Measurements from ENCODE around the gene SRP72. TPM values are rescaled to one million over a fixed set of nuclear protein-coding genes. Genes with fewer than 3 reads are reported as not detected.
A peak's percentile ranks its signal among the peaks of the same experiment; 100 is the strongest.

The SRP72 gene
- total RNA-seq, 1 experiment from 2014 or later, result 49.1 TPM

DNA sequence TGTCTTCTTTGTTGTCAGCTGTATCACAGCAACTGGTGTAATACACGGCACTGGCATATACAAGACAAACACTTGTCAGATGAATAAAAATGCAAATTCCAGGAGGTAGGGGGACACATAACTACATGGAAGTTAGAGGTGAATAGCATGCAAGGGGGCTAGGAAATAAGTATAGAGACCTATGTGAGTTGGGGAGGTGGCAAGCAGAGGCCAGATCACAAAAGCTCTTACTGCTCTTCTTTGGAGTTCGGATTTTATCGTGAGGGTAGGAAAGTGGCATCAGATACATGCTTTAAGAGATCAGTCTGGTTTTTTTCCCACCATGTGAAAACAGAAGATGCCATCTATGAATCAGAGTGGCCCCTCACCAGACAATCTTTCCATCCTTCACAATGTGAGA lies 2.8 kb upstream of the SRP72 start:
- no peak for DNase-seq (ENCODE audit: low spot score)

GRCh38 chr4:56465599-56466295 lies 1.7 kb upstream of the SRP72 start:
- no peak for DNase-seq (ENCODE audit: low spot score)

GRCh38 chr4:56466296-56466761 lies 1.1 kb upstream of the SRP72 start:
- DNase-seq (ENCODE audit: low spot score), result peak; percentile 47

DNA sequence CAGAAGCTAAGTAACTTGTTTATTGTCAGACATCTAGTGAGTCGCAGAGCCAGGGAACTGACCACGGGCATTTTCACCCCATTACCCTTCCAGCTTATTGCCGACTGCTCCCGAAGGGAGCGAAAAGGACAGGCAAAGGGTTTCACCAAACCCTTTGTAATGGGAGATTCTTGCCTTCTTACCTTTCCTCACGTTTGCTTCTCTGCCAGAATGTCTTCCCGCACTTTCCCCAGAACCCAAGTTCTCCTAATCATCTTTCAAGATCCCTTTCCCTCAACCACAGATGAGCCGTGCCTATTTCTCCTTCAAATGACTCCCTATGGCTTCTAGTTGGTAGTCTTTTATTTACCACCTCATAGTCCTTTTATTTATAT lies 520 bp upstream of the SRP72 start:
- peak; percentile 41 for DNase-seq (ENCODE audit: low spot score)

DNA sequence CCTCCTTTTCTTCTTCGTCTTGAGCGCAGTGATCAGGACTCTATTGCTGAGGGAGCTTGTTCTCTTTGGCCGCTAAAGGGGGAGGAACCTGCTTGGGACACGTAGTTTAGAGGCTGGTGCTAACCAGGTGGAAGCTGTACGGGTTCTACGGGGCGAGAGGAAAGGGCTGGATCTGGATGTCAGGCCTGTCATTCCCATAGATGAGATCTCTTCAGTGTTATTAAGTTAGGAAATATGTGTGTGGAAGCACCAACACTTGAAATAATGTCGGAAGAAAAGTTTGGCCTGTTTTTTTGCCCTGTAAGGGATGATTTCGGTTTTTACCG lies 643 bp downstream of the SRP72 start:
- peak; percentile 68 for DNase-seq (ENCODE audit: low spot score)

DNA sequence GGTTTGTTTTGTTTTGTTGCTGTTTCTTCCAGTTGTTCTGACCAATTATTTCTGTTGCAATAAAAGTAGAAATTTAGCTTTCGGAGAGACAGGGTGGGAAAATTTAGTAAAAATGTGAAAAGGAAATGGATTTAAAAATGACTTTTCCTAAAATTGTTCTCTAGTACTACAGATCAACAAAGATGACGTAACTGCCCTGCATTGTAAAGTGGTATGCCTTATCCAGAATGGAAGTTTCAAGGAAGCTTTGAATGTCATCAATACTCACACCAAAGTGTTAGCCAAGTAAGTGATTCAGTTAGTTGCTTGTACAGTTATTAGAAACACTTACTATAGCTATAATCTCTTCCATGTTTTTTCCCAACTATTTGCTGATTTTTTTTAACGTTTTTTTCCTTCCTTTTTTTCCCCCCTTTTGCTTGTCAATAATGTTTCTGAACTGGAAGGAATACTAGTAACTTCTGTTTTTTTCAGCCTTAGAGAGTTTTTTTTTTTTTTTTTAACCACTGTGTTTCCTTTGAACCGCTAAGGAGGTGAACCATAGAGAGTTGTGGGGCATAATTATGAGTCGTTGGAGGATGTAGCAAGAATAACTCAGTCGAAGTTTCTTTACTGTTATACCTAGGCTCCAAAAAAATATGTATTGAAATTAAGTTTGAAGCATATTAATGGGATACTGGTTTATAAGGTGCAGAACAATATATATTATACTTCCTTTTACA lies 2.2 kb downstream of the SRP72 start:
- no peak for DNase-seq (ENCODE audit: low spot score)

- DNase-seq (ENCODE audit: low spot score), result no peak
These were observed 8.5 kb downstream of the SRP72 start for GRCh38 chr4:56475917-56476316.

DNA sequence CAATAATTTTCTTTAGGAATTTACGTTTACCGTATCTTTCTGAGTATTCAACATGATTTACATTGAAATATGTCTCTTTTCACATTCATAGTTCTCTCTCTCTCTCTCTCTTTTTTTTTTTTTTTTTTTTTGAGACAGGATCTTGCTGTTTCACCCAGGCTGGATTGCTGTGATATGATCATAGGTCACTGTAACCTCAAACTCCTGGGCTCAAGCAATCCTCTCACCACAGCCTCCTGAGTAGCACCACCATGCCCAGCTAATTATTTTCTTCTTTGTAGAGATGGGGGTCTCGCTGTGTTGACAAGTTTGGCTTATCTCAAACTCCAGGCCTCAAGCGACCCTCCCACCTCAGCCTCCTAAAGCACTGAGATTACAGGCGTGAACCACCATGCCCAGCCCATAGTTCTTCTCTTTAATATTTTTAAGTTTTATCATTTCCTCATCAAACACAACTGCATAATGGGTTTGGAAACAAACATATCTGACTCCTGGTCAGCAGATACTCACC lies 9.8 kb downstream of the SRP72 start:
- no peak for DNase-seq (ENCODE audit: low spot score)

GRCh38 chr4:56480691-56481090 lies 13.3 kb downstream of the SRP72 start:
- no peak for DNase-seq (ENCODE audit: low spot score)

GRCh38 chr4:56496241-56496640 lies 28.8 kb downstream of the SRP72 start:
- no peak for DNase-seq (ENCODE audit: low spot score)

GRCh38 chr4:56505269-56506130 lies 38.1 kb downstream of the SRP72 start, which contains the start of gene ARL9:
TSS of gene ARL9 (plus strand) at chr4:56505791. CDS start at chr4:56505863, 72 bp downstream.
- peak; percentile 62 for DNase-seq (ENCODE audit: low spot score)

DNA sequence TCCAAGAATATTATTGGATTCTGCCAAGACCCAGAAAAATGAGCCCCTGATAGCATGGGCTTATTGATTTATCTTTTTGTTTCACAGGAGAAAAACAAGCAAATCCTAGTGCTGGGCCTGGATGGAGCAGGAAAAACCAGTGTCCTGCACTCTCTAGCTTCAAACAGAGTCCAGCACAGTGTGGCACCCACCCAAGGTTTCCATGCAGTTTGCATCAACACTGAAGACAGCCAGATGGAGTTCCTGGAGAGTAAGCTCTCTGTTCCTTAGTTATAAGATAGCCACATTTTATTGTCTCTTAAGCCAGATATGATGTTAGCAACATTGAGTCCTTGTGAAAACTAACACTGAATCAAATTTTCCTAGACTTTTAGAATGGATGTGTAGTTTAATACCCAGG lies 43.7 kb downstream of the SRP72 start:
- DNase-seq (ENCODE audit: low spot score), result no peak

DNA sequence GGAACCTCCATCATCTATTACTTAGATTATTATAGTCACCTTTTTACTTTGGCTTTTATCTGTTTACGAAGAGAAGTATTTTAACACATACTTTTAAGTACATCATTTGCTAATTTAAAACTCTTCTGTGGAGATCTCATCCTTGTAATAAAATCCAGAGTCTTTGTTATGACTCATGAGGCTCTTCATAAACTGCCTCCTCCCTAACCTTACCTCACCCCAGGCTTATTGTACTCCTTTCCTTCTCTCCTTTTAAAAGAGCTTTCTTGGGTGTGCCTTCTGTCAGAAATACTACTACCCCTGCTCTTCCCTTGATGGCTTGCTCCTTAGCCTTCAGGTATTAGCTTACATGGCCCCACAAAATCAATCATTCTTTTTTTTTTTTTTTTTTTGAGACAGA lies 44.7 kb downstream of the SRP72 start:
- no peak for DNase-seq (ENCODE audit: low spot score)

- DNase-seq (ENCODE audit: low spot score), result no peak
These were observed 46.1 kb downstream of the SRP72 start for GRCh38 chr4:56513517-56513916.

DNA sequence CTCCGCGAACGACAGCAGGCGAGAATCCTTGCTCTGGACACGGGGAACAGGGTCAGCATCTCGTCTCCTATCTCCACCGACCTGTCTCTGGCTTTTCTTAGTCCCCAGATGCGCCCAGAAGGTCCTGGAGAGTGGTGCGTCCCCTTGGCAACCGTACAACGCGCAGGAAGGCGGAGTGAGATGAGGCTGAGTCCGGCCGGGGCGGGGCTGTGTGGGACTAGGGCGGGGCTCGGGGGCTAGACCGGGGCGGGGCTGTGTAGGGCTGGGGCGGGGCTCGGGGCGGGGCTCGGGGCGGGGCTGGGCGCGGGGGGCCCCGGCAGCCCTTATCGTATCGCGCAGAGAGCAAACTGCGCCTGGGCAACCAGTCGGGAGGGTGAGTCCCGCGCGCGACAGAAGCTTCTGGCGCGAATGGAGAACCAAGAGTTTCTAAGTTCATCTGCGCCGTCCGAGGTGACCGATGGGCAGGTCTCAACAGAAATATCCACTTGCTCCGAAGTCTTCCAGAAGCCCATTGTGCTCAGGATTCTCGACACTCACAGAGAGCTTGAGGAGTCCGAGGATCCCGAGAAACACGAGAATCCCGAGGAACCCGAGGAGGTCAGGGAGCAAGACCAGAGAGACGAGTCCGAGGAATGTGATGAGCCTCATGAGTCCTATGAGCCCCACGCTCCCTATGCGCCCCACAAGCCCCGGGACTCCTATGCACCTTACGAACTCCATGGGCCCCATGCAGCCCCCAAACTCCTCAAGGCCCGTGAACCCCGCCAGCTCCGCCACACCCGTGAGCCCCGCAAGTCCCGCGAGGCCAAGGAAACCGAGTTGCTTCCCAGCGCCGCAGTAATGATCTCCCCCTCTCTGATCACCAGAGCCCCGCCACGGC lies 63.1 kb downstream of the SRP72 start:
- peak; percentile 36 for DNase-seq (ENCODE audit: low spot score)

DNA sequence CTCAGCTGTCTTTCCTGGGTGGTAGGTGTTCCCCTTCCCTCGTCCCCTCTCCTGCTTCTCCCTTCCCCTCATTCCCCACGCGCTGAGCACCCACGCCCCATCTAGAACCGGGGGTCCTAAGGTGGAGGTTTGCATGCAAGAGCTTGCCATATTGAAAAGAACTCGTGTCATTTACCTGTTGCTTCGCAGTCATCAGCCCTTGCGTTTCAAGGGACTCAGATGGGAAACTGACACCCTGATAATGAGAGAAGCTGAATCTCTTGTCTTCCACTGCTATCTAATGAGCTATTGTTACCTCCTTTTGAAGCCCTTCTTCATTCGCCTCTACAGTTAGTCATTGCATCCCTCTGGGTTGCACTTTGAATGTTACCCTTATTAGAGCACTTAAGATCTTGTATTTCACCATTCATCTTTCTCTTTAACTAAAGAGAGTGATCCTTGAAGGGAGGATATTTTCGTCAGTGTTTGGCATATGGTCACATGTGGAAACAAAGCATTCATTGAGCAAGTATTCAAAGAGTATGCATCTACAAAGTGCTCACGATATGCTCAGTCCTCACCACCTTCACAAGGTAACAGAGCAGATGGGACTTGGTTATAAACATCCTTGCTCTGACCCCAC lies 63.8 kb downstream of the SRP72 start:
- DNase-seq (ENCODE audit: low spot score), result no peak

- DNase-seq (ENCODE audit: low spot score), result no peak
These were observed 64.4 kb downstream of the SRP72 start for GRCh38 chr4:56531823-56532222.

DNA sequence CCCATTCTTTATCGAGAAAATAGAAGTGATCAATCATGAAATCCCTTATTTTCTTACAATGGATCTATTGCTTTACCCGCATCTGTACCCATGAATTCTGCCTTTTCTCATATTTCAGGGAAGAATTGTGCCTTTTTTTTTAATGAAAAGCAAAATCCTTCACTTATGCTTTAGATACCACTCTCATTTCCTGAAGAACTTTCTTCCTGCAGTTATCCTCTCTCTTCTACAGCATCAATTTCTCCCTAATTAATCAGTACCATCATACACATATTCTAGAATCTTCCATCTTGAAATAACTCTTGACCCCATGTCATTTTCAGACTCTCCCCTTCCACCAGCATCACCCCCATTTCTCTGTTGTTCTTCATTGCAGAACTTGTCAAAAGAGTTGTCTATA lies 64.8 kb downstream of the SRP72 start:
- DNase-seq (ENCODE audit: low spot score), result no peak

GRCh38 chr4:56535915-56536314 lies 68.5 kb downstream of the SRP72 start:
- DNase-seq (ENCODE audit: low spot score), result no peak

DNA sequence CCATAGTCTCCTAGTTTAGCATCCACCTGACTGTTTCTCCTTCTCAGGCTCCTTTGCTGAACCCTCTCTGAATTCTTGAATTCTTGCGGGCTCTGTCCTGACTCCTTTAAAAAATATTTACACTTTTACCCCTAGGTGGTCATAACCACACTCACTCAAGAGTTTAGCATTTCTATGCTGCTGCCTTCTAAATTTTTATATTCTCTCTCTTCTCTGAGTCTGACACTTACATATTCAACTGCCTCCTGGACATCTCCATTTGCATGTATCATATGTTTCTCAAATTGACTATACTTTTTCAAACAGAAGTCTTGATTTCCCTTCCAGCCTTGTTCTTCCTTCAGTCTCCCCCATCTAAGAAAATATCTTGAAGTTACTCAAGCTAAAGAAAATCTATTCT lies 69.7 kb downstream of the SRP72 start:
- DNase-seq (ENCODE audit: low spot score), result no peak

DNA sequence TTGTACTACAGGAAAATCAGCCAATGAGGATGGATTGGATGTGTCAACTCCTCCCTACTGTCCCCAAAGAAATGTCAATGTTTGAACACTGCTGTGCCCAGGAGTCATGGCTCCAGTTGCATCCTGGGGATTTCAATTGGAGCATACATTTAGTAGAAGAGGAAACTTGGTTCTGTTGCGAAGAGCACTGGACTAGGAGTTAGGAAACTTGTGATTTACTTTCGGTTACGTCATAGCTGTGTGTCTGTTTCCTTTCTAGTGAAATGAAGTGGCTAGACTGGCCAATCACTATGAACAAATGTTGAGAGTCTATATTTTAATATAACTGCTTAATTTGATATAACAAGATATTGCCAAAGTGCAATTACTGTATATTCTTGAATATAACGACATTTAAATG lies 73.4 kb downstream of the SRP72 start:
- DNase-seq (ENCODE audit: low spot score), result no peak
